MM.1S (cell line): Measurements from ENCODE around the gene ETFB.

Experiments used
- EZH2 ChIP-seq: fragments of 300-600 bp; sonication (generic); optimal IDR thresholded peaks from 2 replicates; pipeline ENCODE3; 2017; ENCODE audit warnings: low read depth, mild to moderate bottlenecking, antibody characterized with exemption, low read length, mixed read lengths
- TF ChIP-seq, protein P1 (sequence below): fragments of 300-600 bp; sonication (generic); IDR thresholded peaks from 2 replicates; pipeline ENCODE4 v1.5.1; 2016; ENCODE audit warnings: antibody characterized with exemption, low read length, mixed read lengths

DNA sequence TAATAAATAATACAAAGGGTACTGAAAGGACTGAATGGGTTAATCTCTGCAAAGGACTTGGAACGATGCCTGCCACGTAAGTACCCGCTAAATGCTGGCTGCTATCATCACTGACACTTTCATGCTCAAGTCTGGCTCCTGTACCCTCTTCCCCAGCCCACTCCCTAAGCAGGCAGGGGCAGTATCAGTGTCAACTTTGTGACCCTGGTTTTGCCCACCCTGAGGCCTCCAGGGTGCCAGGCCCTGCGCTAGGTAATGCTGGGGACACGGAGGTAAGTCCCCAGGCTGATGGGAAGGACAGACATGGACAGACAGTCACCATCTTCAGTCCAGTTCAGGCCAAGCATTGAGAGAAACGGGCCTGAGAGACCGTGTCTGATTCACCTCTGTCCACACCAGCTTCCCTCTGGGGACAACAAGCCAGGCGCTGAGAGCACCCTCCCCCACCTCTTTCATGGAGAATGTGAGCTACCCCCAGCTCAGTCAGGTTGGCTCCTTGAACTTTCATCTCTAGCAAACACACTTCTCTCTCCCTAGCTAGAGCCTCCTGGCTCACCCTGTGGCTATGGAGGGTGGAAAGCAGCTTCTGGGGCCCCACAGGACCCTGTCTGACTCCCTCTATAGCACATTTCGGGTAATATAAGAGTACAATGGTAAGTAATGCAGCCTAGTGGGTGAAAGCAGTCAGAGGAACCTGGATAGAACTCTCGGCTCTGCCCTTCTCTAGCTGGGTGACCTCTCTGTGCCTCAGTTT is 800 bp downstream of the ETFB start:
- TF ChIP-seq, protein P1, sequence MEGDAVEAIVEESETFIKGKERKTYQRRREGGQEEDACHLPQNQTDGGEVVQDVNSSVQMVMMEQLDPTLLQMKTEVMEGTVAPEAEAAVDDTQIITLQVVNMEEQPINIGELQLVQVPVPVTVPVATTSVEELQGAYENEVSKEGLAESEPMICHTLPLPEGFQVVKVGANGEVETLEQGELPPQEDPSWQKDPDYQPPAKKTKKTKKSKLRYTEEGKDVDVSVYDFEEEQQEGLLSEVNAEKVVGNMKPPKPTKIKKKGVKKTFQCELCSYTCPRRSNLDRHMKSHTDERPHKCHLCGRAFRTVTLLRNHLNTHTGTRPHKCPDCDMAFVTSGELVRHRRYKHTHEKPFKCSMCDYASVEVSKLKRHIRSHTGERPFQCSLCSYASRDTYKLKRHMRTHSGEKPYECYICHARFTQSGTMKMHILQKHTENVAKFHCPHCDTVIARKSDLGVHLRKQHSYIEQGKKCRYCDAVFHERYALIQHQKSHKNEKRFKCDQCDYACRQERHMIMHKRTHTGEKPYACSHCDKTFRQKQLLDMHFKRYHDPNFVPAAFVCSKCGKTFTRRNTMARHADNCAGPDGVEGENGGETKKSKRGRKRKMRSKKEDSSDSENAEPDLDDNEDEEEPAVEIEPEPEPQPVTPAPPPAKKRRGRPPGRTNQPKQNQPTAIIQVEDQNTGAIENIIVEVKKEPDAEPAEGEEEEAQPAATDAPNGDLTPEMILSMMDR: no peak
- no peak for TF ChIP-seq EZH2
